OCI-LY1 (cell line): Measurements from ENCODE around the gene ZNF569.

Experiments
- H2AFZ ChIP-seq: fragments of 200-600 bp; sonication (generic), shearing (Covaris generic); 2 replicates; pipeline ENCODE4 v1.6.0; 2014; ENCODE audit warnings: antibody characterized with exemption, mild to moderate bottlenecking, low read length
- H3F3A ChIP-seq: fragments of 200-600 bp; sonication (generic), shearing (Covaris generic); 2 replicates; pipeline ENCODE4 v1.6.0; 2014; ENCODE audit warnings: mild to moderate bottlenecking, antibody characterized with exemption, low read length, moderate library complexity; ENCODE audit not compliant: insufficient read depth
- H3K27ac ChIP-seq: fragments of 200-600 bp; sonication (generic); 2 replicates; pipeline ENCODE4 v1.5.1; 2014; ENCODE audit warnings: low read length, mixed run types, mild to moderate bottlenecking, low read depth; ENCODE audit not compliant: poor library complexity, severe bottlenecking
- H3K27me3 ChIP-seq: fragments of 200-600 bp; sonication (generic); 2 replicates; pipeline ENCODE4 v1.6.0; 2014; ENCODE audit warnings: antibody characterized with exemption, mild to moderate bottlenecking, low read length, moderate library complexity; ENCODE audit not compliant: insufficient read depth
- H3K36me3 ChIP-seq: fragments of 200-600 bp; sonication (generic); 2 replicates; pipeline ENCODE4 v1.6.1; 2014; ENCODE audit warnings: mild to moderate bottlenecking, antibody characterized with exemption, low read length, moderate library complexity, mixed read lengths; ENCODE audit not compliant: insufficient read depth
- H3K4me1 ChIP-seq: fragments of 200-600 bp; sonication (generic); 2 replicates; pipeline ENCODE4 v1.5.1; 2014; ENCODE audit warnings: mild to moderate bottlenecking, low read length, moderate library complexity; ENCODE audit not compliant: insufficient read depth, severe bottlenecking
- H3K4me2 ChIP-seq: fragments of 200-600 bp; sonication (generic), shearing (Covaris generic); 2 replicates; pipeline ENCODE4 v1.6.1; 2014; ENCODE audit warnings: low read length
- H3K4me3 ChIP-seq: fragments of 200-600 bp; sonication (generic); 2 replicates; pipeline ENCODE4 v1.5.1; 2014; ENCODE audit warnings: low read length, low read depth, mild to moderate bottlenecking, mixed read lengths; ENCODE audit not compliant: poor library complexity, severe bottlenecking
- H3K79me2 ChIP-seq: fragments of 200-600 bp; shearing (Covaris generic); 2 replicates; pipeline ENCODE4 v1.6.1; 2016; ENCODE audit warnings: mixed run types, low read length, mixed read lengths; ENCODE audit not compliant: insufficient read depth
- H3K9ac ChIP-seq: fragments of 200-600 bp; sonication (generic), shearing (Covaris generic); 2 replicates; pipeline ENCODE4 v1.6.1; 2014; ENCODE audit warnings: mild to moderate bottlenecking, low read length, mixed read lengths
- H3K9me2 ChIP-seq: fragments of 200-600 bp; sonication (generic), shearing (Covaris generic); 2 replicates; pipeline ENCODE4 v1.6.1; 2014; ENCODE audit warnings: low read depth, mild to moderate bottlenecking, low read length, mixed read lengths
- H3K9me3 ChIP-seq: fragments of 200-600 bp; shearing (Covaris generic); 2 replicates; pipeline ENCODE4 v1.6.1; 2014; ENCODE audit warnings: low read length, mixed read lengths
- H4K20me1 ChIP-seq: fragments of 200-600 bp; sonication (generic), shearing (Covaris generic); 2 replicates; pipeline ENCODE4 v1.6.0; 2016; ENCODE audit warnings: mild to moderate bottlenecking, low read length; ENCODE audit not compliant: insufficient read depth
- CTCF ChIP-seq: fragments of 200-600 bp; sonication (generic), shearing (Covaris generic); IDR thresholded peaks from 2 replicates; pipeline ENCODE4 v1.5.1; 2017; ENCODE audit warnings: mild to moderate bottlenecking, antibody characterized with exemption, low read length, moderate library complexity, mixed read lengths
- EZH2 ChIP-seq: fragments of 200-600 bp; sonication (generic), shearing (Covaris generic); IDR thresholded peaks from 2 replicates; pipeline ENCODE4 v1.8.0; 2017; ENCODE audit warnings: borderline replicate concordance, mixed run types, mild to moderate bottlenecking, antibody characterized with exemption, low read length, moderate library complexity, mixed read lengths

Gene ZNF569

GRCh38 chr19:37472165-37472564, 4.9 kb upstream of the ZNF569 start:
- Histone ChIP-seq H3K4me2 (no peak overlapping the region), H3K4me3 (no peak overlapping the region), H2AFZ (no peak overlapping the region), H3K9ac (no peak overlapping the region), H3K27me3 (no peaks in the 10 kb centered on the region), H4K20me1 (no peaks in the 10 kb centered on the region), H3F3A (no peaks in the 10 kb centered on the region), H3K4me1 (peaks cover 9% of the 10 kb centered on the region), H3K79me2 (no peaks in the 10 kb centered on the region), H3K36me3 (peaks cover 33% of the 10 kb centered on the region), H3K27ac (no peak overlapping the region), H3K9me2 (no peaks in the 10 kb centered on the region), H3K9me3 (peaks cover 16% of the 10 kb centered on the region)
- TF ChIP-seq EZH2: no peak
- TF ChIP-seq CTCF: no peak

GRCh38 chr19:37470216-37470615, 3.0 kb upstream of the ZNF569 start:
- 0 out of 2 replicates have a peak, but pooled peaks cover 6% of the 10 kb centered on the region for H3K79me2 ChIP-seq
- no peaks in the 10 kb centered on the region for H3K9me2 ChIP-seq
- H3K27me3 ChIP-seq: no peaks in the 10 kb centered on the region
- H3K36me3 ChIP-seq: peaks cover 22% of the 10 kb centered on the region
- H4K20me1 ChIP-seq: no peaks in the 10 kb centered on the region
- peak overlapping the region; percentile 79 for H3K4me3 ChIP-seq
- H3K4me2 ChIP-seq: peak overlapping the region; percentile 73
- H3K27ac ChIP-seq: no peak overlapping the region
- H2AFZ ChIP-seq: no peak overlapping the region
- H3F3A ChIP-seq: no peaks in the 10 kb centered on the region
- H3K4me1 ChIP-seq: peaks cover 14% of the 10 kb centered on the region
- no peak for TF ChIP-seq CTCF
- no peak for TF ChIP-seq EZH2
- peak overlapping the region; percentile 75; the same call in 1 of the 2 replicates for H3K9ac ChIP-seq
- peaks cover 13% of the 10 kb centered on the region for H3K9me3 ChIP-seq

- Histone ChIP-seq H2AFZ (peak within 1 kb of the TSS; percentile 68; the same call in 1 of the 2 replicates), H3K27ac (no peak within 1 kb of the TSS), H3K27me3 (no peaks in the 10 kb centered on the region), H3F3A (no peaks in the 10 kb centered on the region), H3K4me1 (peaks cover 14% of the 10 kb centered on the region), H3K9ac (peak within 1 kb of the TSS; percentile 75), H4K20me1 (no peaks in the 10 kb centered on the region), H3K9me3 (peaks cover 13% of the 10 kb centered on the region), H3K4me3 (peak within 1 kb of the TSS; percentile 79), H3K79me2 (0 out of 2 replicates have a peak, but pooled peaks cover 6% of the 10 kb centered on the region), H3K36me3 (peaks cover 31% of the 10 kb centered on the region), H3K9me2 (no peaks in the 10 kb centered on the region), H3K4me2 (peak within 1 kb of the TSS; percentile 73)
- TF ChIP-seq CTCF: no peak
- TF ChIP-seq EZH2: no peak
These were observed 1.9 kb upstream of the ZNF569 start, which contains the start of gene ZNF570 for GRCh38 chr19:37468961-37469777. Gene ZNF570 (plus strand): TSS chr19:37469356. CDS start chr19:37470355, 999 bp downstream.
